Measurements from ENCODE around the gene FAM98B. TPM values are rescaled to one million over a fixed set of nuclear protein-coding genes. Genes with fewer than 3 reads are reported as not detected.
A peak's percentile ranks its signal among the peaks of the same experiment; 100 is the strongest.

Gene FAM98B
- total and polyA plus RNA-seq, 4 experiments from 2014 or later, result 3.3 to 26.3 (median 12.6) TPM

DNA sequence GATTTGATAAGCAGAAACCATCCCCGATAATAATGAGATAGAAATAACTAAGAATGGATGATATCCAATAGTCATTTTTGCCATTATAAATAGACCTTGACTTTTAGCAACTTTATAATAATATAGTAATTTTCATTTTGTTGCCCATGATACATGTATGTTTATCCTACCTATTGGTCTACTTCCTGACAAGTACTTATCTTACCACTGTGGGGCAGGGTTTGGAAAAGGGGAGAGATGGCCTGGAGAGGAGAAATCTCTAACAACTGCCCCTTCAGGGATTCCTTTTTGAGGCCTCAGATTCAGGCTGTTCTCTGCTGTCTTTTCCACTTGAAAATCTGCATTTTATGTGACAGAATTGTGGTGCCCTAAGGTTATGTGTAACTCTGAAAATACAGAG is 42.2 kb downstream of the FAM98B start:
- intact Hi-C loops (cut with micrococcal nuclease), result no loop called here
- no peaks in the 10 kb centered on the region for H3K9me3 Mint-ChIP-seq

DNA sequence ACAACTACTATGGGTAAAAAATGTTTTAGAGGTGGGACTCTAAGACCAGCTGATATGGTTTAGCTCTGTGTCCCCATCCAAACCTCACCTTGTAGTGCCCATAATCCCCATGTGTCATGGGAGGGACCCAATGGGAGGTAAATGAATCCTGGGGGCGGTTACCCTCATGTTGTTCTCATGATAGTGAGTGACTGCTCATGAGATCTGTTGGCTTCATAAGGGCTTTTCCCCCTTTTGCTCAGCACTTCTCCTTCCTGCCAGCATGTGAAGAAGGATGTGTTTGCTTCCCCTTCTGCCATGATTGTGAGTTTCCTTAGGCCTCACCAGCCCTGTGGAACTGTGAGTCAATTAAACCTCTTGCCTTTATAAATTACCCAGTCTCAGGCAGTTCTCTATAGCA is 45.7 kb downstream of the FAM98B start:
- ChIA-PET POLR2A (ENCODE audit: partially characterized antibody) (interaction anchor here (1.0 to 1.1 kb wide), 2 partner anchors 64 to 152 kb away, joined by 3 read pairs; no protein-coding TSS in a partner anchor), CTCF (ENCODE audit: partially characterized antibody) (interaction anchor here (1.2 to 3.0 kb wide), 5 partner anchors 11 to 200 kb away, joined by 3 to 14 read pairs (median 5); no protein-coding TSS in a partner anchor)
- Histone ChIP-seq H3K9me3 (ENCODE audit: control insufficient read depth in 1 of 2, low read length in 2 of 2) (no peaks in the 10 kb centered on the region), H3K27ac (ENCODE audit: low read depth, low read length) (no peak overlapping the region), H3K4me1 (ENCODE audit: insufficient read depth, low read length) (peaks cover 5% of the 10 kb centered on the region), H3K4me3 (ENCODE audit: low read length in 2 of 2) (no peak overlapping the region), H3K27me3 (ENCODE audit: insufficient read depth, low read length) (no peaks in the 10 kb centered on the region), H3K36me3 (ENCODE audit: insufficient read depth, low read length) (peaks cover 81% of the 10 kb centered on the region)
- intact Hi-C loops (cut with micrococcal nuclease), result no loop called here
- Mint-ChIP-seq H3K4me1 (peaks cover 6 to 23% (median 14%) of the 10 kb centered on the region in 4 donors), H3K27me3 (no peaks in the 10 kb centered on the region), H3K27ac (peak overlapping the region; percentile 73 to 92 (median 86)), H3K9me3 (no peaks in the 10 kb centered on the region), H3K4me3 (peak overlapping the region in 1 of 8 donors; percentile 27), H3K36me3 (peaks cover 76 to 95% of the 10 kb centered on the region in 2 donors)
- no peak for DNase-seq

More for the DNA sequence above, 42.2 kb downstream of the FAM98B start:
- no peaks in the 10 kb centered on the region for H3K9me3 ChIP-seq (ENCODE audit: control insufficient read depth in 1 of 2, low read length in 2 of 2)
- peaks cover 5% of the 10 kb centered on the region for H3K4me1 ChIP-seq (ENCODE audit: insufficient read depth, low read length)
- Mint-ChIP-seq H3K27me3 (no peaks in the 10 kb centered on the region), H3K4me3 (no peak overlapping the region), H3K36me3 (peaks cover 59 to 87% of the 10 kb centered on the region in 2 donors), H3K4me1 (peaks cover 10 to 25% (median 20%) of the 10 kb centered on the region in 4 donors), H3K27ac (peak overlapping the region; percentile 25 to 87 (median 85))
- no peak overlapping the region for H3K4me3 ChIP-seq (ENCODE audit: low read length in 2 of 2)
- no peak for DNase-seq
- no peaks in the 10 kb centered on the region for H3K27me3 ChIP-seq (ENCODE audit: insufficient read depth, low read length)
- ChIA-PET CTCF (ENCODE audit: partially characterized antibody) (interaction anchor here (1.4 to 2.1 kb wide), 2 partner anchors 22 to 194 kb away, joined by 3 to 9 read pairs; no protein-coding TSS in a partner anchor), POLR2A (ENCODE audit: partially characterized antibody) (interaction anchor here (1.3 to 1.5 kb wide), 3 partner anchors 10 to 15 kb away, joined by 3 to 6 read pairs (median 4); no protein-coding TSS in a partner anchor)
- H3K36me3 ChIP-seq (ENCODE audit: insufficient read depth, low read length), result peaks cover 65% of the 10 kb centered on the region
- H3K27ac ChIP-seq (ENCODE audit: low read depth, low read length), result peak overlapping the region; percentile 14

DNA sequence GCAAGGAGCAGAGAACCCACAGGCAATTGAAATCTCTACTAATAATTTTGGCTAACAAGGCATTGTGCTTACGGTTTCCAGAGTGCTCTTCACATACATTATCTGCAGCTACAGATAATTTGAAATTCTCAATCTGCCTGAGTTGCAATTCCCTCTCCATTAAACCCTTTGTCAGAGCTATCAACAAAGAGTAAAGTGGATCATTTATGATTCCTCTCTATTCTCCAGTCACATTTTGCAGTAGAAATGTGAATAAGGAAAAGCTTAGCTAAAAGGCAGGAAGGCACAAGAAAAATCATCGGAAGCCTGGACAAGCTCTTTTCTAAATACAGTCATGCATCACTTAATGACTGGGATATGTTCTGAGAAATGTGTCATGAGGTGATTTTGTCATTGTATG is 49.6 kb downstream of the FAM98B start:
- H3K4me1 ChIP-seq (ENCODE audit: insufficient read depth, low read length), result peaks cover 5% of the 10 kb centered on the region
- intact Hi-C loops (cut with micrococcal nuclease), result no loop called here
- no peak for DNase-seq
- ChIA-PET CTCF (ENCODE audit: partially characterized antibody) (interaction anchor here (0.9 to 4.6 kb wide), 8 partner anchors 9 to 196 kb away, joined by 3 to 31 read pairs (median 6); partner anchors contain the start of gene RASGRP1), POLR2A (ENCODE audit: partially characterized antibody) (interaction anchor here (0.6 to 1.5 kb wide), 6 partner anchors 9 to 187 kb away, joined by 3 to 7 read pairs (median 4); no protein-coding TSS in a partner anchor)
- Mint-ChIP-seq H3K4me3 (no peak overlapping the region), H3K9me3 (no peaks in the 10 kb centered on the region), H3K27me3 (no peaks in the 10 kb centered on the region), H3K4me1 (peaks cover 0 to 13% (median 8%) of the 10 kb centered on the region in 4 donors), H3K36me3 (peaks cover 80 to 96% of the 10 kb centered on the region in 2 donors), H3K27ac (peak overlapping the region in 4 of 7 donors; percentile 7 to 51 (median 22))
- H3K9me3 ChIP-seq (ENCODE audit: control insufficient read depth in 1 of 2, low read length in 2 of 2), result no peaks in the 10 kb centered on the region
- H3K36me3 ChIP-seq (ENCODE audit: insufficient read depth, low read length), result peaks cover 95% of the 10 kb centered on the region
- H3K27ac ChIP-seq (ENCODE audit: low read depth, low read length), result no peak overlapping the region
- H3K27me3 ChIP-seq (ENCODE audit: insufficient read depth, low read length), result no peaks in the 10 kb centered on the region
- no peak overlapping the region for H3K4me3 ChIP-seq (ENCODE audit: low read length in 2 of 2)

GRCh38 chr15:38504680-38505467 is 50.9 kb downstream of the FAM98B start:
- H3K27ac Mint-ChIP-seq, result peak overlapping the region in 6 of 7 donors; percentile 38 to 89 (median 59)
- no peak for DNase-seq
- no peaks in the 10 kb centered on the region for H3K27me3 ChIP-seq (ENCODE audit: insufficient read depth, low read length)
- intact Hi-C loops (cut with micrococcal nuclease), result no loop called here
- POLR2A ChIA-PET (ENCODE audit: partially characterized antibody), result interaction anchor here (0.7 to 1.6 kb wide), 5 partner anchors 9 to 186 kb away, joined by 3 to 5 read pairs (median 3); no protein-coding TSS in a partner anchor
- H3K36me3 ChIP-seq (ENCODE audit: insufficient read depth, low read length), result peaks cover 86% of the 10 kb centered on the region
- H3K27me3 Mint-ChIP-seq, result no peaks in the 10 kb centered on the region
- no peaks in the 10 kb centered on the region for H3K9me3 ChIP-seq (ENCODE audit: control insufficient read depth in 1 of 2, low read length in 2 of 2)
- no peak overlapping the region for H3K27ac ChIP-seq (ENCODE audit: low read depth, low read length)
- CTCF ChIA-PET (ENCODE audit: partially characterized antibody), result interaction anchor here (0.9 to 4.6 kb wide), 12 partner anchors 7 to 194 kb away, joined by 3 to 31 read pairs (median 6); partner anchors contain the start of gene RASGRP1
- peaks cover 79 to 94% of the 10 kb centered on the region in 2 donors for H3K36me3 Mint-ChIP-seq
- H3K4me1 ChIP-seq (ENCODE audit: insufficient read depth, low read length), result peaks cover 3% of the 10 kb centered on the region
- no peak overlapping the region for H3K4me3 ChIP-seq (ENCODE audit: low read length in 2 of 2)
- peaks cover 2 to 15% (median 7%) of the 10 kb centered on the region in 4 donors for H3K4me1 Mint-ChIP-seq
- H3K4me3 Mint-ChIP-seq, result no peak overlapping the region
- no peaks in the 10 kb centered on the region for H3K9me3 Mint-ChIP-seq

DNA sequence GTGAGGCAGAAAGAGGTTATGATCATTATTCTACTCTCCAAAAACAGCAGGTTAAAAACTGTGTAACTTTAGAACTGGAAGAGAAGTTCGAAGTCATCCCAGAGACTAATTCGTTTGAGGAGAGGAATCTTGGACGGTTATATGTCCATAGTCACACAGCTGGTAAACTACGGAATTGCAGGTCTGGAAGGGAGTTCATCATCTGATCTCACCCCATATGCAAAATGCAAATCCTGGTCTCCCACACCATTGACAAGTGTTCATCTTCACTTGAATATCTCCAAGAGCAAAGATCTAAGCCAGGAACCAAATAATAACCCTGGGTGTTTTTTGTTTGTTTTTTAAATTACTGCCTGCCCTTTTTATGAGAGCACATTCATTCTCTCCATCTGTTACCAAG is 53.1 kb downstream of the FAM98B start:
- intact Hi-C loops (cut with micrococcal nuclease), result no loop called here
- Histone ChIP-seq H3K27me3 (ENCODE audit: insufficient read depth, low read length) (no peaks in the 10 kb centered on the region), H3K9me3 (ENCODE audit: control insufficient read depth in 1 of 2, low read length in 2 of 2) (no peaks in the 10 kb centered on the region), H3K4me1 (ENCODE audit: insufficient read depth, low read length) (peaks cover 3% of the 10 kb centered on the region), H3K4me3 (ENCODE audit: low read length in 2 of 2) (no peak overlapping the region), H3K36me3 (ENCODE audit: insufficient read depth, low read length) (peaks cover 88% of the 10 kb centered on the region), H3K27ac (ENCODE audit: low read depth, low read length) (no peak overlapping the region)
- H3K27ac Mint-ChIP-seq, result peak overlapping the region in 2 of 7 donors; percentile 43 to 76
- H3K27me3 Mint-ChIP-seq, result no peaks in the 10 kb centered on the region
- peaks cover 5 to 17% (median 8%) of the 10 kb centered on the region in 4 donors for H3K4me1 Mint-ChIP-seq
- ChIA-PET POLR2A (ENCODE audit: partially characterized antibody) (interaction anchor here (0.7 to 1.9 kb wide), 5 partner anchors 16 to 144 kb away, joined by 3 to 7 read pairs (median 3); partner anchors contain the start of gene RASGRP1), CTCF (ENCODE audit: partially characterized antibody) (interaction anchor here (0.7 to 4.6 kb wide), 5 partner anchors 52 to 183 kb away, joined by 4 to 31 read pairs (median 7); partner anchors contain the start of gene RASGRP1)
- no peak for DNase-seq
- H3K36me3 Mint-ChIP-seq, result peaks cover 78 to 92% of the 10 kb centered on the region in 2 donors
- H3K9me3 Mint-ChIP-seq, result no peaks in the 10 kb centered on the region
- no peak overlapping the region for H3K4me3 Mint-ChIP-seq

GRCh38 chr15:38507570-38507969 is 53.6 kb downstream of the FAM98B start:
- CTCF ChIA-PET (ENCODE audit: partially characterized antibody), result interaction anchor here (1.3 to 4.6 kb wide), 3 partner anchors 56 to 198 kb away, joined by 3 to 31 read pairs (median 12); partner anchors contain the start of gene RASGRP1
- H3K9me3 ChIP-seq (ENCODE audit: control insufficient read depth in 1 of 2, low read length in 2 of 2), result no peaks in the 10 kb centered on the region
- peaks cover 3% of the 10 kb centered on the region for H3K4me1 ChIP-seq (ENCODE audit: insufficient read depth, low read length)
- POLR2A ChIA-PET (ENCODE audit: partially characterized antibody), result interaction anchor here (1.0 to 1.9 kb wide), 3 partner anchors 17 to 146 kb away, joined by 3 to 5 read pairs (median 3); partner anchors contain the start of gene RASGRP1
- peaks cover 76 to 92% of the 10 kb centered on the region in 2 donors for H3K36me3 Mint-ChIP-seq
- no peaks in the 10 kb centered on the region for H3K9me3 Mint-ChIP-seq
- H3K4me1 Mint-ChIP-seq, result peaks cover 5 to 17% (median 7%) of the 10 kb centered on the region in 4 donors
- no peaks in the 10 kb centered on the region for H3K27me3 Mint-ChIP-seq
- H3K27ac Mint-ChIP-seq, result peak overlapping the region in 6 of 7 donors; percentile 7 to 76 (median 43)
- peaks cover 88% of the 10 kb centered on the region for H3K36me3 ChIP-seq (ENCODE audit: insufficient read depth, low read length)
- no peak for DNase-seq
- intact Hi-C loops (cut with micrococcal nuclease), result no loop called here
- H3K27me3 ChIP-seq (ENCODE audit: insufficient read depth, low read length), result no peaks in the 10 kb centered on the region
- H3K4me3 ChIP-seq (ENCODE audit: low read length in 2 of 2), result no peak overlapping the region
- H3K27ac ChIP-seq (ENCODE audit: low read depth, low read length), result no peak overlapping the region
- no peak overlapping the region for H3K4me3 Mint-ChIP-seq
